T-helper 1 cell treated with Interleukin-12 subunit alpha and Interleukin-12 subunit beta and Interleukin-4 antibody, amounts not matched to agents 30 μg/mL and 1 μg/mL, for 36 hours (primary cell): ENCODE measurements around the gene TNNI3K.

Source experiments
- H3K27ac Mint-ChIP-seq: one replicate; pipeline ENCODE4 v1.8.0; 2021; ENCODE audit warnings: mild to moderate bottlenecking, mixed read lengths
- H3K27me3 Mint-ChIP-seq: one replicate; pipeline ENCODE4 v1.8.0; 2021; ENCODE audit warnings: low read depth, mixed read lengths
- H3K36me3 Mint-ChIP-seq: one replicate; pipeline ENCODE4 v1.8.0; 2021; ENCODE audit warnings: low read depth, mixed read lengths
- H3K4me1 Mint-ChIP-seq: one replicate; pipeline ENCODE4 v1.8.0; 2021; ENCODE audit warnings: low read depth, mixed read lengths
- H3K4me3 Mint-ChIP-seq: one replicate; pipeline ENCODE4 v1.8.0; 2021; ENCODE audit warnings: mild to moderate bottlenecking, moderate library complexity, mixed read lengths
- H3K9me3 Mint-ChIP-seq: one replicate; pipeline ENCODE4 v1.8.0; 2021; ENCODE audit warnings: mixed read lengths

The TNNI3K gene

GRCh38 chr1:74498901-74499300 lies 263.7 kb downstream of the TNNI3K start:
- Mint-ChIP-seq H3K36me3 (no peaks in the 10 kb centered on the region), H3K4me1 (no peaks in the 10 kb centered on the region), H3K4me3 (no peak overlapping the region), H3K27ac (no peak overlapping the region), H3K27me3 (no peaks in the 10 kb centered on the region), H3K9me3 (no peaks in the 10 kb centered on the region)

DNA sequence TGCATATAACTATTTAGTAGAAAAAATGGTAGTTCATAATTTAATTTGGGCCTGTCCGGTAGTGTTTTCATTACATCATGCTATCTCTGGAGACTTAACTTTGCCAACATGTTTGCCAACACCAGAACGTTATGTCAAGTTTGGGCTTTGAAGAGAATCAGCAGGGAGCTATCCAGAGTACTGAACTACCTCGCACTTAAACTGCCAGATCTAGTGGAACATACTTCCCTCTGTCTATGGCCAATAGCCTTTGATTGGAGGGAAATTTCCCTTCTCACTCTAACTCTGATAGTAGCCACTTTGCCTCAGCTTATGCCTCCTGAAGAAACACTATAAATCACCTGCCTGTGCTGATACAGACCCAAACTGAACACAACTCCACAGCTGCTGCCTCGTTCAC lies 267.2 kb downstream of the TNNI3K start:
- Mint-ChIP-seq H3K36me3 (no peaks in the 10 kb centered on the region), H3K27ac (no peak overlapping the region), H3K9me3 (no peaks in the 10 kb centered on the region), H3K27me3 (no peaks in the 10 kb centered on the region), H3K4me3 (no peak overlapping the region), H3K4me1 (peaks cover 3% of the 10 kb centered on the region)

DNA sequence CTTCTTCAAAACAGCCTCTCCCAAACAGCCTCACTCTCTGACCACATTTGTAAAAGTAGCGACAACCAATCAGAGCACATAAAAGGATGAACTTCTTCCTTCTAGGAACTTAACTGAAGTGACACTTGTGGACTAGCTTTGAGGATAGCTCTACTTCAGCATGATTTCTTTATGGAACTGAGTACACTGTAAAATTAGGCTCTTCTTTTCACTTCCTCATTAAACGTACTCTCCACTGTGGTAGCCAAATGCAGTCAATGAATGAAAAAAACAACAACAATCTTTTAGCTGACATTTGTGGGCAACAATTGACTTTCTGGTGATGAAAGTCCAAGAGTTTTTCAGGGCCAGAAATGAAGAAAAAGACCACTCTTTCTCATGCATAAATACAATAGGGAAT lies 267.7 kb downstream of the TNNI3K start:
- no peaks in the 10 kb centered on the region for H3K36me3 Mint-ChIP-seq
- H3K4me3 Mint-ChIP-seq: no peak overlapping the region
- no peaks in the 10 kb centered on the region for H3K9me3 Mint-ChIP-seq
- H3K4me1 Mint-ChIP-seq: peaks cover 3% of the 10 kb centered on the region
- no peaks in the 10 kb centered on the region for H3K27me3 Mint-ChIP-seq
- no peak overlapping the region for H3K27ac Mint-ChIP-seq

- Mint-ChIP-seq H3K27ac (no peak overlapping the region), H3K4me3 (no peak overlapping the region), H3K9me3 (no peaks in the 10 kb centered on the region), H3K27me3 (no peaks in the 10 kb centered on the region), H3K36me3 (no peaks in the 10 kb centered on the region), H3K4me1 (peaks cover 3% of the 10 kb centered on the region)
These were observed 269.1 kb downstream of the TNNI3K start for GRCh38 chr1:74504125-74504932.

- Mint-ChIP-seq H3K4me1 (peaks cover 3% of the 10 kb centered on the region), H3K27me3 (no peaks in the 10 kb centered on the region), H3K4me3 (no peak overlapping the region), H3K36me3 (no peaks in the 10 kb centered on the region), H3K9me3 (no peaks in the 10 kb centered on the region), H3K27ac (no peak overlapping the region)
These were observed 269.8 kb downstream of the TNNI3K start for GRCh38 chr1:74504933-74505512.

- H3K27me3 Mint-ChIP-seq: no peaks in the 10 kb centered on the region
- H3K36me3 Mint-ChIP-seq: no peaks in the 10 kb centered on the region
- H3K4me3 Mint-ChIP-seq: no peak overlapping the region
- H3K4me1 Mint-ChIP-seq: peaks cover 3% of the 10 kb centered on the region
- H3K9me3 Mint-ChIP-seq: no peaks in the 10 kb centered on the region
- H3K27ac Mint-ChIP-seq: no peak overlapping the region
These were observed 270.9 kb downstream of the TNNI3K start for GRCh38 chr1:74505928-74506710.

- no peaks in the 10 kb centered on the region for H3K9me3 Mint-ChIP-seq
- peaks cover 3% of the 10 kb centered on the region for H3K4me1 Mint-ChIP-seq
- no peaks in the 10 kb centered on the region for H3K36me3 Mint-ChIP-seq
- H3K27me3 Mint-ChIP-seq: no peaks in the 10 kb centered on the region
- no peak overlapping the region for H3K27ac Mint-ChIP-seq
- H3K4me3 Mint-ChIP-seq: no peak overlapping the region
These were observed 273.3 kb downstream of the TNNI3K start for GRCh38 chr1:74508449-74508848.

- Mint-ChIP-seq H3K4me3 (no peak within 1 kb of the TSS), H3K27ac (no peak within 1 kb of the TSS), H3K36me3 (no peaks in the 10 kb centered on the region), H3K9me3 (no peaks in the 10 kb centered on the region), H3K4me1 (no peaks in the 10 kb centered on the region), H3K27me3 (no peaks in the 10 kb centered on the region)
These were observed 277.2 kb downstream of the TNNI3K start, which contains the start of gene LRRC53 for GRCh38 chr1:74512170-74512915. TSS of gene LRRC53 (minus strand) at chr1:74512611. CDS start at chr1:74483349, 29,262 bp downstream.

GRCh38 chr1:74513411-74514300 lies 278.5 kb downstream of the TNNI3K start:
- Mint-ChIP-seq H3K4me1 (no peaks in the 10 kb centered on the region), H3K4me3 (no peak overlapping the region), H3K27ac (no peak overlapping the region), H3K27me3 (no peaks in the 10 kb centered on the region), H3K9me3 (no peaks in the 10 kb centered on the region), H3K36me3 (no peaks in the 10 kb centered on the region)

GRCh38 chr1:74517599-74518051 lies 282.4 kb downstream of the TNNI3K start:
- no peaks in the 10 kb centered on the region for H3K9me3 Mint-ChIP-seq

DNA sequence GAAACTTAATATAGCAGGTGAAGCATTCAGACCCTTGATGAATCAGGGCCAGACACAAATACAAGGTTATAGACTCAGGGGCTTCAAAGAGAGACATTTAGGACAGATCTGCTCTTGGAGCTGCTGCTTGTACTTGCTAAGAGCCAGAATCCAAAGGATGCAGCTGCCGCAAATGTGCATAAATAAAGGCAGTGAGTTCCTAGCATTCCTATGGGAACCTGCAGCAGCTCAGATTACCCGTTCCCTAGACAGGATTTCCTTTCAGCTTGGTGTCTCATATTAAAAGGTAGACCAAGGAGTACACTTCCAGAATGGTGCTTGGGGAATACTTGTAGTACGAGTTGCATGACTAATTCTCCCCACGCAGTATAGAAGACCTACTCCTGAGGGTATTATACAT lies 287.0 kb downstream of the TNNI3K start:
- H3K9me3 Mint-ChIP-seq: no peaks in the 10 kb centered on the region
- no peaks in the 10 kb centered on the region for H3K36me3 Mint-ChIP-seq
- no peak overlapping the region for H3K4me3 Mint-ChIP-seq
- H3K4me1 Mint-ChIP-seq: no peaks in the 10 kb centered on the region
- H3K27me3 Mint-ChIP-seq: peaks cover 3% of the 10 kb centered on the region
- H3K27ac Mint-ChIP-seq: no peak overlapping the region

More at GRCh38 chr1:74517599-74518051, 282.4 kb downstream of the TNNI3K start:
- H3K4me3 Mint-ChIP-seq: no peak overlapping the region
- no peaks in the 10 kb centered on the region for H3K4me1 Mint-ChIP-seq
- no peak overlapping the region for H3K27ac Mint-ChIP-seq
- no peaks in the 10 kb centered on the region for H3K36me3 Mint-ChIP-seq
- no peaks in the 10 kb centered on the region for H3K27me3 Mint-ChIP-seq

- Mint-ChIP-seq H3K4me3 (no peak overlapping the region), H3K36me3 (no peaks in the 10 kb centered on the region), H3K27me3 (peaks cover 3% of the 10 kb centered on the region), H3K4me1 (no peaks in the 10 kb centered on the region), H3K9me3 (no peaks in the 10 kb centered on the region), H3K27ac (no peak overlapping the region)
These were observed 288.8 kb downstream of the TNNI3K start for GRCh38 chr1:74523873-74524480.

- H3K4me3 Mint-ChIP-seq: no peak overlapping the region
- H3K4me1 Mint-ChIP-seq: no peaks in the 10 kb centered on the region
- no peaks in the 10 kb centered on the region for H3K9me3 Mint-ChIP-seq
- H3K27ac Mint-ChIP-seq: no peak overlapping the region
- H3K36me3 Mint-ChIP-seq: no peaks in the 10 kb centered on the region
- peaks cover 3% of the 10 kb centered on the region for H3K27me3 Mint-ChIP-seq
These were observed 291.5 kb downstream of the TNNI3K start for GRCh38 chr1:74526708-74527107.
